NT2/D1 (cell line): ENCODE data around the gene USP1.

Source experiments
- SUZ12 ChIP-seq: IDR thresholded peaks from 2 replicates; pipeline ENCODE4 v1.6.1; 2011; ENCODE audit not compliant: insufficient read length, insufficient read depth; ENCODE audit errors: extremely low read depth
- YY1 ChIP-seq: IDR thresholded peaks from 2 replicates; pipeline ENCODE4 v1.6.1; 2011; ENCODE audit not compliant: insufficient read length, insufficient read depth
- ZNF274 ChIP-seq: IDR thresholded peaks from 2 replicates; pipeline ENCODE4 v1.6.1; 2011; ENCODE audit warnings: mild to moderate bottlenecking, low read depth, low read length

DNA sequence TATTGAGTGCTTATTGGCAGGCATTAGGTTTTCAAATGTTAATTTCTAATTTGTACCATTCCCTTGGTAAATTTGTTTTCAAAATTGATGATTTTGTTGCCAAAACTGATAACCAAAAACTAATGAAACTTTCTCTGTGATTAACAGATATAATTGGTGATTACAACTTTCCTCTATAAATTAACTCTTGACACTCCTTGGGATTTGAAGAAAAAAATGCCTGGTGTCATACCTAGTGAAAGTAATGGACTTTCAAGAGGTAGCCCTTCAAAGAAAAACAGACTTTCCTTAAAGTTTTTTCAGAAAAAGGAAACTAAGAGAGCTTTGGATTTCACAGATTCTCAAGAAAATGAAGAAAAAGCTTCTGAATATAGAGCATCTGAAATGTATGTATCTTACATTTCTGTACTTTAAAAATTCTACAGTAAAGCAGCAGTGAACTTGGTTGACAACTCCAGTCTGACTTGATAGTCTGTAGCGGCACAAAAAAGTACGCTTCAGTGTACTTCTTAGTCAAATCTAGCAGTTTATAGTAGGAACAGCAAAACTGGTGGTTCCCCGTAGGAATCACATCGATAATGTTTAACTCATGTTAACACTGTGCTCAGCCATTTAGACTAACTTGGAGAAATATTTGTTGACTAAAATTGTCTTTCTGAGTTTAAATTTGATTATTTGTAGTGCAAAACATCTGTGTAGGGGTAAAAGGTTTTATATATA, 3.0 kb downstream of the USP1 start:
- no peak for TF ChIP-seq YY1
- TF ChIP-seq ZNF274: no peak
- no peak for TF ChIP-seq SUZ12
